Small intestine (tissue), 7 donors: ENCODE measurements around the gene SPG21. TPM values are rescaled to one million over a fixed set of nuclear protein-coding genes. Genes with fewer than 3 reads are reported as not detected.

Experiments
- DNase-seq, 2 donors: peaks; one replicate each; pipeline versions ENCODE4 v3.0.0 to v3.0.0-alpha.2; 2013
- FAIRE-seq: peaks from 2 replicates; lab custom pipeline; 2012; peaks lifted over from hg19 to GRCh38; lab: Jason Lieb, UNC
- H3K27ac ChIP-seq, 3 donors: one replicate each; pipeline ENCODE4 v1.5.1; 2013; ENCODE audit warnings: low read length in 2 of 3, mild to moderate bottlenecking in 2 of 3, control low read depth in 1 of 3, inconsistent platforms in 1 of 3, low read depth in 1 of 3, moderate library complexity in 1 of 3
- H3K27me3 ChIP-seq, 3 donors: one replicate each; pipeline ENCODE4 v1.6.1; 2013; ENCODE audit warnings: low read length in 3 of 3, inconsistent platforms in 1 of 3; ENCODE audit not compliant: control insufficient read depth in 3 of 3, insufficient read depth in 3 of 3
- H3K36me3 ChIP-seq, 3 donors: one replicate each; pipeline ENCODE4 v1.6.1; 2013; ENCODE audit warnings: low read length in 3 of 3, inconsistent platforms in 1 of 3, low read depth in 1 of 3, mild to moderate bottlenecking in 1 of 3, moderate library complexity in 1 of 3; ENCODE audit not compliant: control insufficient read depth in 3 of 3, insufficient read depth in 2 of 3
- H3K4me1 ChIP-seq, 3 donors: one replicate each; pipeline ENCODE4 v1.6.1; 2013; ENCODE audit warnings: low read length in 2 of 3, inconsistent platforms in 1 of 3, low read depth in 1 of 3, mild to moderate bottlenecking in 1 of 3, moderate library complexity in 1 of 3; ENCODE audit not compliant: control insufficient read depth in 3 of 3, insufficient read depth in 2 of 3
- H3K4me3 ChIP-seq, 3 donors: one replicate each; pipeline ENCODE4 v1.5.1; 2013; ENCODE audit warnings: low read length in 3 of 3, control low read depth in 1 of 3, inconsistent platforms in 1 of 3, low read depth in 1 of 3, mild to moderate bottlenecking in 1 of 3, moderate library complexity in 1 of 3
- H3K9me3 ChIP-seq, 2 donors: one replicate each; pipeline ENCODE4 v1.6.1; 2013; ENCODE audit warnings: low read depth in 1 of 2, low read length in 1 of 2; ENCODE audit not compliant: control insufficient read depth in 2 of 2, insufficient read depth in 1 of 2
- WGBS, 3 donors: extraction: QIAGEN DNeasy Blood & Tissue Kit; methylation state at CpG; one replicate each; pipeline ENCODE4 v1.1.7; 2013; 5-methylcytosine and 5-hydroxymethylcytosine counted together
- polyA plus RNA-seq, 4 donors: library from polyadenylated mRNA; stranded (reverse) in 3 of 4; unstranded in 1 of 4; fragments of 200-250 nt in 3 of 4; fragments of 120-200 nt in 1 of 4; gene quantifications; one replicate each; pipeline versions ENCODE4 v1.2.1 to v1.2.3, GENCODE V29; 2013
- donor health status: healthy with polysubstance abuse.
- donor health status: control.
- donor health status: control.
- donor health status: Bipolar disorder and iron deficiency.
- donor health status: healthy.

Gene SPG21
- polyA plus RNA-seq, 4 donors: 58.1 to 163 (median 68.3) TPM

DNA sequence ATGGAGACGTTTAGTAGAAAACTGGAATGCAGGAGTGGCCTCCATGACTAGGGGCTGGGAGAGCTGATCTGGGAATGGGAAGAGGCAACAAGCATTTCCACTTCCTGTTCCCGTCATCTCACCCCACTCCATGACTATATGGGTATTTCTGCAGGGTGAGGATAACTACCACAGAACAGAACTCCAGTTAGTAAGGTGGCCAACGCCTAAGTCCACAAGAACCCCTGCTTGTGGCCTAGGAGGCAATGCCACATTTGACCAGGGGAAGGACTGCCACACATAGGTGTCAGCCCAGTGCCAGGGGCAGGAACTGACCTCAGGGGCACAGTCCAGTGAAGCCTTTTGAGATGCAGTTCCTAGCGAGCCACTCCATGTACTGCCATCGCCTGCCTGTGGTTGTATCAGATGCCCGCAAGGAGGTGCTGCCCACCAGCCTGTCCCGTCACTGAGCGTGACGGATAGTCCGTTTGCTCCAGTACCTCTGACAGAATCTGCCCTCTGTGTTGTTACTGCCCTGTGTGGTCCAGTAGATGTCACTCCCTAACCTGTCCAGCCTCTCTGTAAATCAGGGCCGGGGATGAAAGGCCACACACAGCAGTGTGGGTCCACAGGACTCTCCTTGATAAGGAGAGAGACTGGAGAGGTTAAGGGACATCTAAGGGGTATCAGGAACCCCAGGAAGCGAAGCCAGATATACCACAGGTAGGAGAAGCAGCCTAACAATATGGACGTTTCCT lies 43.3 kb upstream of the SPG21 start:
- H3K4me1 ChIP-seq: peaks cover 2 to 43% (median 6%) of the 10 kb centered on the region in 3 donors
- no peak overlapping the region for H3K4me3 ChIP-seq
- H3K27me3 ChIP-seq: no peaks in the 10 kb centered on the region
- H3K27ac ChIP-seq: peak overlapping the region in 2 of 3 donors; percentile 36 to 38
- FAIRE-seq (no peak), DNase-seq (peak; percentile 84 to 95)
- H3K9me3 ChIP-seq: no peaks in the 10 kb centered on the region
- no peaks in the 10 kb centered on the region for H3K36me3 ChIP-seq
- 15 to 30% (median 24%) methylated on average over 13 of the region's 13 CpGs for WGBS, 3 donors

DNA sequence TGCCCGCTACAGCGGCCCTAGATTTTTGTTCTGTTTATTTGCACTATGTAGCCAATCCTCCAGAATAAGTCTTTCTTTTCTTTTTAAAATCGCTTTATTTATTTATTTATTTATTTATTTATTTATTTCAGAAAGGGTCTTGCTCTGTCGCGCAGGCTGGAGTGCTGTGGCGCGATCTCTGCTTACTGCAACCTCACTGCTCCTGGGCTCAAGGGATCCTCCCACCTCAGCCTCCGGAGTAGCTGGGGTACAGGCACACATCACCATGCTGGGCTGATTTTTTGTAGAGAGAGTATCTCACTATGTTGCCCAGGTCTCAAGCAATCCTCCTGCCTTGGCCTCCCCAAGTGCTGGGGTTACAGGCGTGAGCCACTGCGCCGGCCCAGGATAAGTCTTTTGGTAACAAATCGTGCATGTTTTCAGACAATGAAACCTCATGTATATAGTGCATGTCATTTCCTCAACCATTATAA lies 40.1 kb upstream of the SPG21 start:
- Histone ChIP-seq H3K9me3 (no peaks in the 10 kb centered on the region), H3K27me3 (no peaks in the 10 kb centered on the region), H3K4me1 (peaks cover 1 to 27% (median 8%) of the 10 kb centered on the region in 3 donors), H3K27ac (no peak overlapping the region), H3K4me3 (peak overlapping the region in 2 of 3 donors; percentile 84 to 96), H3K36me3 (peaks cover 4 to 13% (median 11%) of the 10 kb centered on the region in 3 donors)
- no peak for FAIRE-seq
- DNase-seq: no peak
- WGBS, 3 donors: 61 to 64% (median 63%) methylated on average over 12 of the region's 12 CpGs

DNA sequence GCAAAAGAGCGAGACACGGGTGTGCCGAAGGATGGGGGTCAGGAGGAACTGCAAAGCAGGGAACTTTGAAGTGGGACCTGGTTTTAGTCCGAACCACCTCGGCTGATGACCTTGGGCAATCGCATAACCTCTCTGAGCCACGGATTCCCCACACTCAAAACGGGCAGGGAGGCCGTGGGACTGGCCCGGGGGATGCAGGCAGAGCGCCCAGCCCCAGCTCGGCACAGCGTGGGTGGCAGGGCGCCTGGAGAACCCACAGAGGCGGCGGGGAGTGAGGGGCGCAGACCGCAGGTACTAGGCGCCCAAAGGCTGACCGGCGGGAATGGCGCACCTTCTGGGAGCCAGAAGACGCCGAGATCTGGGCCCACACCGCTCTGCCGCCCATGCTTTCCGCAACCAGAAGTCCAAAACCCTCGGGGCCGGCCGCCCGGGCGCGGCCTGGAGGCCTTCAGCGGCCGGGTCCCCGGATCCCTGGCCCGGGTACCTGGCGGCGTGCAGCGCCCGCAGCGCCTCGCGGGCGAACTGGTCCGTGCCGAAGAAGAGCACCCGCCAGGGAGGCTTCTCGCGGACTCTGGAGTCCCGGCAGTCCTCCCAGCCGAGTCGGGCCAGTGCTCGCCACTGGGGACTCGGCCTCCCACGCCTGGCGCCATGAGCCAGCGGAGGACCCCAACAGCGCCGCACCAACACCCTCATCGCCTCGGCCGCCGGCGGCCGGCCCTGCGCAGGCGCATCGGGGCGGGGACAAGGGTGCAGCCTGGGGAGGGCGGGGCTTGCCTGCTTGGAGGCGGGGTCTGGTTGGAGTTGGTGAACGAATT lies 39.4 kb upstream of the SPG21 start, which contains the start of gene MTFMT:
MTFMT (minus strand) TSS at position 719 of the 815 bp plus-strand sequence; CDS start at position 693, 26 bp downstream.
- peaks cover 4 to 18% (median 11%) of the 10 kb centered on the region in 3 donors for H3K36me3 ChIP-seq
- no peaks in the 10 kb centered on the region for H3K27me3 ChIP-seq
- DNase-seq (peak; percentile 91 to 92), FAIRE-seq (no peak)
- WGBS, 3 donors: 0% methylated on average over 55 to 73 of the region's 73 CpGs
- H3K4me1 ChIP-seq: peaks cover 1 to 21% (median 8%) of the 10 kb centered on the region in 3 donors
- H3K4me3 ChIP-seq: peak within 1 kb of the TSS; percentile 84 to 96 (median 93)
- H3K27ac ChIP-seq: peak within 1 kb of the TSS; percentile 37 to 88 (median 40)
- H3K9me3 ChIP-seq: no peaks in the 10 kb centered on the region

DNA sequence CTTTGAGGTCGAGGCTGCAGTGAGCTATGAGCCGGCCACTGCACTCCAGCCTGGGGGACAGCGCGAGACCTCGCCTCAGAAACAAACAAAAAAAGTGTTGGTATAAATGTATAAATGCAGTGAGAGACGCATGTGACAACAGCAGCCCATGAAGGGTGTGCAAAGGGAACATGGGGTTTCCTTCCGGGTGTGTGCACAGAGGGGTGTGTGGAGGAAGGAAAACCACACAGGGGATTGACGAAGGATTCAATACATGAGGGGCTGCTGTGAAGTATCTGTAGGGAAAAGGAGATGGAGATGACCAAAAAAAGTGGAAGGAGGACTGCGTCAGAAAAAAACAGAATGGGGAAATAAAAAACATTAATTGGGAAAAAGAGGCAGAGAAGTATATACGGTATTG lies 38.6 kb upstream of the SPG21 start:
- Histone ChIP-seq H3K4me1 (peaks cover 1 to 17% (median 8%) of the 10 kb centered on the region in 3 donors), H3K27me3 (no peaks in the 10 kb centered on the region), H3K36me3 (peaks cover 4 to 24% (median 14%) of the 10 kb centered on the region in 3 donors), H3K4me3 (peak overlapping the region in 2 of 3 donors; percentile 84 to 96), H3K9me3 (no peaks in the 10 kb centered on the region), H3K27ac (peak overlapping the region in 1 of 3 donors; percentile 8)
- WGBS, 3 donors: 12 to 30% (median 28%) methylated on average over 10 of the region's 10 CpGs
- peak in 1 of 2 donors; percentile 59 for DNase-seq
- no peak for FAIRE-seq

DNA sequence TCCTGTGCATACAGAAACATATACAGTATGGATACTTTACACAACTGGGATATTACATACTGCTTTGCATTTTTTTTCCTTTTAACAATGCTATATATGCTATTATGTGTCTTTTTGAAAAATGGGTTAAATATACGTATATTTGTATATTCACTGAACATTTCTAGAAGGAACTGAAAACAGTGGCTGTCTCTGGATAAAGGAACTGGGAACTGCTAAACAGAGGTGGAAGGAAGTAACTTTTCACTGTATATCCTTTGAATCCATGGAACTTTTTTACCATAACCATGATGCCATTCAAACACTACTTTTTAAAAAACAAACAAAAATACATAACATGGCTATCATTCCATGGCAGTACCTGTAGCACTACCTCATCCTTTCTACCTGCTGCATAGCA lies 37.9 kb upstream of the SPG21 start:
- Histone ChIP-seq H3K4me3 (peak overlapping the region in 1 of 3 donors; percentile 96), H3K4me1 (peaks cover 1 to 9% (median 8%) of the 10 kb centered on the region in 3 donors), H3K27ac (no peak overlapping the region), H3K36me3 (peaks cover 4 to 27% (median 14%) of the 10 kb centered on the region in 3 donors), H3K9me3 (no peaks in the 10 kb centered on the region), H3K27me3 (no peaks in the 10 kb centered on the region)
- 68 to 94% (median 89%) methylated on average over 1 of the region's 1 CpG for WGBS, 3 donors
- FAIRE-seq (no peak), DNase-seq (no peak)

DNA sequence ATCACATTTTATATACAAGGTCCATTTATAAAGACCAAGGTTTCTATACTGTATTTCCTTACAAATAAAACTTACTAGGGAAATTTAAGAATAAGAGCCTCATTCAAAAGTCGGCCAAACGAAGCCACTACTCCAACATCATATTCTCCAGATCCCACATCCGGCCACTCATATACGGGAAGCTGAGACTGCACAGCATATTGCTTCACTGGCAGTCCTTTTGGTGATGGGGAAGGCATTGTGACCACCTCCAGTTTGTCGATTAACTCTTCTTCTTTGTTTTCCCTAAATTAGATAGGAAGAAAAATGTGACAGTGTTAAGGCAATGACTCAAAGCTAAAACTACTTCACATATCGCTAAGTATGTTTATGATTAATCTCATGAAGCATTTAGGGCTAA lies 37.0 kb upstream of the SPG21 start:
- FAIRE-seq: no peak
- H3K9me3 ChIP-seq: no peaks in the 10 kb centered on the region
- H3K4me3 ChIP-seq: no peak overlapping the region
- DNase-seq: no peak
- no peak overlapping the region for H3K27ac ChIP-seq
- H3K4me1 ChIP-seq: peaks cover 1 to 9% (median 8%) of the 10 kb centered on the region in 3 donors
- peaks cover 4 to 32% (median 14%) of the 10 kb centered on the region in 3 donors for H3K36me3 ChIP-seq
- 89 to 90% (median 90%) methylated on average over 6 of the region's 6 CpGs for WGBS, 3 donors
- H3K27me3 ChIP-seq: no peaks in the 10 kb centered on the region

DNA sequence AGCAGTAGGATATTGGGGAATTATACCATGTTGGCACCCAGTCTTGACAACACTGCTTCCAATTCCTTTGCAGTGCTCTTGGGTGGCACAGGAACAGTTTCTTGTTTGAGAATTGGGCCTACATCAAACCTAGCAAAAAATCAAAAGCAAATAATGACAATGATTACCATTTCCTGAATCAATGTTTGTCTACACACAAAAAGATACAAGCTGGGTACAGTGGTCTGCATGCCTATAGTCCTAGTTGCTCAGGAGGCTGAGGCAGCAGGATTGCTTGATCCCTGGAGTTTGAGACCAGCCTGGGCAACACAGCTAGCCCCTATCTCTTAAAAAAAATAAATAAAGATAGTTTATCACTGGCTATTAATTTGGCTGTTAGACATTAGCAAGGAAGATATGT lies 31.8 kb upstream of the SPG21 start:
- DNase-seq: no peak
- Histone ChIP-seq H3K4me1 (no peaks in the 10 kb centered on the region), H3K27ac (no peak overlapping the region), H3K36me3 (peaks cover 4 to 44% (median 24%) of the 10 kb centered on the region in 3 donors), H3K9me3 (no peaks in the 10 kb centered on the region), H3K4me3 (no peak overlapping the region), H3K27me3 (no peaks in the 10 kb centered on the region)
- FAIRE-seq: no peak

DNA sequence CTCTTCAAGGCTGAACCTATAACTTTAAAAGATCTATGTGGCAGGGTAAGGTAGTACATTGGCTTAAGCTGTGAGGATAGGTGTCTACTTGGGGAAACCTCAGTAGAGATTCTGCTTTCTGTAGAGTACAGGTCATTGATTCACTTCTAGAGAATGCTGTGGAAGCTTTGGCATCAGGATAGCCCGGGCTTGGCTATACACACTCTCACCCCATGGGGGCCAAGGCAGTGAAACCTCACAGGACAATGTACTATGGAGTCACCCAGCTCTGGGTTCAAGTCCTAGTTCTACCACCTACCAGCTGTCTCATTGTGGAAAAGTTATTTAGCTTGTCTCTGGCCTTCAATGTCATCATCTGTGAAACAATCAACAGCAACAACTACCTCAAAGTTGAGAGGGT lies 30.7 kb upstream of the SPG21 start:
- Histone ChIP-seq H3K4me3 (no peak overlapping the region), H3K4me1 (no peaks in the 10 kb centered on the region), H3K9me3 (no peaks in the 10 kb centered on the region), H3K27ac (no peak overlapping the region), H3K36me3 (peaks cover 4 to 42% (median 17%) of the 10 kb centered on the region in 3 donors), H3K27me3 (no peaks in the 10 kb centered on the region)
- no peak for FAIRE-seq
- DNase-seq: no peak
- WGBS, 3 donors: 91 to 96% (median 95%) methylated on average over 1 of the region's 1 CpG
